GM18508 (cell line): ENCODE results near the gene ZBTB39.
"Not testable (repeated sequence)": the region's sequence is repeated elsewhere in the genome, so short reads cannot be mapped to it uniquely, and the experiment has no call there.

ENCODE experiments used
- ATAC-seq: cut with Tn5 transposase; IDR thresholded peaks from one replicate; pipeline ENCODE4 v1.9.1; 2021; ENCODE audit warnings: moderate number of reproducible peaks; ENCODE audit not compliant: insufficient read depth, unreplicated experiment

Gene ZBTB39

GRCh38 chr12:57003395-57003794 lies 3.0 kb downstream of the ZBTB39 start:
- no peak for ATAC-seq

- no peak for ATAC-seq
Measured at GRCh38 chr12:57001448-57001906, 4.9 kb downstream of the ZBTB39 start.

GRCh38 chr12:57000393-57000792 lies 6.0 kb downstream of the ZBTB39 start:
- ATAC-seq: no peak

GRCh38 chr12:56999456-56999855 lies 6.9 kb downstream of the ZBTB39 start:
- ATAC-seq: no peak

GRCh38 chr12:56998981-56999380 lies 7.4 kb downstream of the ZBTB39 start:
- peak; percentile 51 for ATAC-seq

- no peak for ATAC-seq
Measured at GRCh38 chr12:56998316-56998715, 8.0 kb downstream of the ZBTB39 start.

GRCh38 chr12:56996793-56997545 lies 9.4 kb downstream of the ZBTB39 start:
- ATAC-seq: no peak

GRCh38 chr12:56995930-56996496 lies 10.3 kb downstream of the ZBTB39 start:
- no peak for ATAC-seq

GRCh38 chr12:56995201-56995929 lies 11.0 kb downstream of the ZBTB39 start:
- no peak for ATAC-seq

- ATAC-seq: no peak
Measured at GRCh38 chr12:56994231-56994746, 12.1 kb downstream of the ZBTB39 start.

- no peak for ATAC-seq
Measured at GRCh38 chr12:56993346-56993745, 13.0 kb downstream of the ZBTB39 start.

- no peak for ATAC-seq
Measured at GRCh38 chr12:56991319-56992246, 14.8 kb downstream of the ZBTB39 start.

- no peak for ATAC-seq
Measured at GRCh38 chr12:56990648-56991318, 15.6 kb downstream of the ZBTB39 start.

GRCh38 chr12:56989861-56990610 lies 16.3 kb downstream of the ZBTB39 start:
- ATAC-seq: no peak

- no peak for ATAC-seq
Measured at GRCh38 chr12:56988207-56988739, 18.1 kb downstream of the ZBTB39 start.

- no peak for ATAC-seq
Measured at GRCh38 chr12:56987551-56988053, 18.7 kb downstream of the ZBTB39 start.

- ATAC-seq: no peak
Measured at GRCh38 chr12:56987011-56987410, 19.3 kb downstream of the ZBTB39 start.

GRCh38 chr12:56985714-56986113 lies 20.6 kb downstream of the ZBTB39 start:
- ATAC-seq: not testable (repeated sequence)
